ENCODE results near the gene NEURL1.

Gene NEURL1, protein sequence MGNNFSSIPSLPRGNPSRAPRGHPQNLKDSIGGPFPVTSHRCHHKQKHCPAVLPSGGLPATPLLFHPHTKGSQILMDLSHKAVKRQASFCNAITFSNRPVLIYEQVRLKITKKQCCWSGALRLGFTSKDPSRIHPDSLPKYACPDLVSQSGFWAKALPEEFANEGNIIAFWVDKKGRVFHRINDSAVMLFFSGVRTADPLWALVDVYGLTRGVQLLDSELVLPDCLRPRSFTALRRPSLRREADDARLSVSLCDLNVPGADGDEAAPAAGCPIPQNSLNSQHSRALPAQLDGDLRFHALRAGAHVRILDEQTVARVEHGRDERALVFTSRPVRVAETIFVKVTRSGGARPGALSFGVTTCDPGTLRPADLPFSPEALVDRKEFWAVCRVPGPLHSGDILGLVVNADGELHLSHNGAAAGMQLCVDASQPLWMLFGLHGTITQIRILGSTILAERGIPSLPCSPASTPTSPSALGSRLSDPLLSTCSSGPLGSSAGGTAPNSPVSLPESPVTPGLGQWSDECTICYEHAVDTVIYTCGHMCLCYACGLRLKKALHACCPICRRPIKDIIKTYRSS

GRCh38 chr10:103493362-103493915 is at the start of gene NEURL1:
NEURL1 (plus strand) TSS chr10:103493705; CDS start chr10:103494388, 683 bp downstream.
- peak; percentile 63 for DNase-seq

GRCh38 chr10:103444478-103444877 is 49.0 kb upstream of the NEURL1 start:
- DNase-seq, result no peak

DNA sequence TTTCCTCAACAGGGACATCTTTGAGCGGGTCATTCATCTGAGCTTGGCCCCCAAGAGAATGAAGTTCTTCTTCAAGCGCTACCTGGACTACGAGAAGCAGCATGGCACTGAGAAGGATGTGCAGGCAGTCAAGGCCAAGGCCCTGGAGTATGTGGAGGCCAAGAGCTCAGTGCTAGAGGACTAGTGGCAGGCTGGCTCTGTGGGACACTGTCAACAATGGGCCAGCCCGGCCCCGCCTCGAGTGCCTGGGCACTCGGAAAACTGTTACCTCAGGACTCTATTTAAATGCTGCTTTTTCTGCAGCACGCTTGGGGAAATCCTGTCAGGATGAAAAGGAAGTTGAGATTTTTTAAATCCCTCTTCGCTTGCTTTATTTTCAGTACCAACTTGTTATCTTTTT is 48.1 kb upstream of the NEURL1 start:
- DNase-seq, result no peak

DNA sequence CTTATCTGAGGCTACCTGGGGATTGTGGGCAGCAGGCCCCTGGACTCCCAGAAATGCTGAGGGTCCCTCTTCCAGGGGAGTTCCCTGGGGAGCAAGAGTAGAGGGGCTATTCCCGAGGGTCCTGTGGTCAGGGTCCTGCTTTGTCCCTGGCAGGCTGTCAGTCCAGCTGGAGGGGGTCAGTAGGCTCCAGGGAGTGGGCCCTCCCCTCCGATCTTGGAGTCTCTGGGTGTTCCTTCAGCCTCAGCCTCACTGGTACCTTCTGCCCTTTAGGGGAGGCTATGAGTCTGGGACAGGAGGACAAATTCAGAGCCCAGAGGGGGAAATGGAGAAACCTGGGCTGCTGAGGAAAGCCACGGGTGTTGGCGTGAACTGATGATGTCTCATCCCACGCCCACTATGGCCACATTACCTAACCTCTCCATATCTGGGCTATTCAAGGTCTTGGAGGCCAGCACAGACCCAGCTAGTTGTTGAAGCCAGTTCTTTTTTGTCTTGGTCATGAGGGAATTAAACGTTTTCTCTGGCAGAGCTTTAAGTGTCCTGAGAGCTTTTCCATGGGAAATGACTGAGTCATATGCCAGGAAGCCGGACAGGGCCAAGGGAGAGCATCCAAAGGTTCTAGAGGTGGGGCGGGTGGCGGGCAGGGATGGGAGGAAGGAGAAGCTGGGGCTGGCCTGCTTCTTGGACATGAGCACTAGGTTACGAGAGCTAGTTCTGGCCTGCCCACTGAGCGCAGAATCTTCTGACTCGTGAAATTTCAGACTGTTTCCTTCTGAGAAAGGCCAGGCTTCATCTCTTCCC is 47.5 kb upstream of the NEURL1 start:
- DNase-seq, result no peak

DNA sequence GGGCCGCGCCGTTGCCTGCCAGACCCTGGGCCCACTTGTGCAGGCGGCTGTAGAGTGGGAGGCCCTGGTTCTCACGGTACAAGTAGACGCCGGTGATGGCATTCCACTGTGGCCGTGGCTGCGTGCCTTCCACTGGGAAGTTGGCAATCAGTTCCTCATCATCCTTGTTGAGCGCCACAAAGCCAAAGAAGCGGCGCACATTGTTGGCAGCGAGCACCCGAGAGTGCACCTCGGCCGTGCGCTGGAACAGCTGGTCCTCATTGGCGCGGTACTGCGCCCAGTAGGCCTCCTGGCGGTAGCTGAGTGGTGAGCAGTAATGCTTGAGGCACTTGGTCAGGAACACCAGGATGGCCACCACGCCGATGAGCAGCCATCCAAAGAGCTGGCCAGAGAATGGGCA is 46.3 kb upstream of the NEURL1 start:
- no peak for DNase-seq

- no peak for DNase-seq
These were observed 44.8 kb upstream of the NEURL1 start for GRCh38 chr10:103448746-103449145.

DNA sequence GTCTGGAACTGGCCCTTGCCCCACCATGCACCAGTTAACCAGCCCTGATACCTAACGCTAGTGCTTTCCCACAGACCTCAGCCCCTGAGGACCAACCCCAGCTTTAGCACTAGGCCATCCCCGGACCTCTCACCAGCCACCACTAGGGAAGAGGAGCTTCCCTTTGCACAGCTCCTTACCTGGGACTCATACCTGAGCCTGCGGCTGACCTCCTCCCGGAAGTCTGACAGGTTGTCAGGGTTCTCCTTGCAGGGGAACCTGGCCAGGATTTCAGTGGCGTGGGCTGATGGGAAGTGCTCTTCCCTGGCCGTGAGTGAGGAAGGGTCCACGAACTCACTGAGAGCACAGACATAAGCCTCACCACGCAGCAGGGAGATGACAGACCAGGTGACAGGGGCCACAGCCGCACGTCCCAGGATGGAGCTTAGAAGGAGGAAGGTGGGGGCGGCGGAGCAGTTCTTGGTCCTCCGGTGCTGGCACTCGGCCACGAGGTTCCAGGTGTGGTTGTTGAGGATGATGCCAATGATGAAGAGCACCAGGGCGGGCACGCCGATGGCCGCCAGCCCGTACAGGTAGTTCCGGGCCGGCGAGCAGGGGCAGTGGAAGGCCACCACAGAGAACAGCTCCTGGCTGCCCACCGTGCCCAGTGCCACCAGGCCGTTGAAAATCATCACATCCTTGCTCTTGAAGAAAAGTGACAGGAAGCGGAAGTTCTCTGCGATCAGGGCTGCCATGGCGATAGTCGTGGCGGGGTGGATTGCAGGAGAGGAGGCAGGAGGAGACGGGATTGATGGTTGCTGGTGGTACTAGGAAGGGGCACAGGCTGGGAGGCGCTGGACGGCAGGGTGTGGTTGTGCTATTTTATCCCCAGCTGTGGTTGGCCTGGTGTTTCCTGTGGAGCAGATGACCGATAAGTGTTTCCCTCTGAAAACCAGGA is 44.0 kb upstream of the NEURL1 start:
- DNase-seq, result no peak

DNA sequence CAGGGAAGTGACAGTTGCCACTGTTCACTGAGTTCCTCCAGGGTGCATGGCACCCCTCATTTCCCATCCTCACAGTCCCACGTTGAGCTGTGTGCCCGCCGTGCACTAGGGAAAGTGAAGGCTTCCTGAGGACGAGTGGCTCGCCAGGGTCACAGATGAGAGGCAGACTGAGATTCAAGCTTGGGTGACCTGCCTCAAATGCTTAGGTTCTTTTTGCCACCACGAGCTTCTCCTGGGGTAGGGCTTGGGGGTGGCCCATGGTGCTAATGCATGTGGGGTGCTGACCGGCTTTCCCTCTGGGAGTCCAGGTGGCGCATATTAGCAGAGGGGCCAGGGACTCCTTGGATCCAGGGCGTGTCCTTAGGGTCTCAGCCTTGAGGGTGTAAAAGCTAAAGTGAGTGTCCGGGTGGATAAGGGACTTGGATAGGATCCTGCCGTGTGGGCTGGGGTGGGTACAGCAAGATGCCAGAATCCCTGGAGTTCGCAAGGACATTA is 43.3 kb upstream of the NEURL1 start:
- DNase-seq, result no peak

DNA sequence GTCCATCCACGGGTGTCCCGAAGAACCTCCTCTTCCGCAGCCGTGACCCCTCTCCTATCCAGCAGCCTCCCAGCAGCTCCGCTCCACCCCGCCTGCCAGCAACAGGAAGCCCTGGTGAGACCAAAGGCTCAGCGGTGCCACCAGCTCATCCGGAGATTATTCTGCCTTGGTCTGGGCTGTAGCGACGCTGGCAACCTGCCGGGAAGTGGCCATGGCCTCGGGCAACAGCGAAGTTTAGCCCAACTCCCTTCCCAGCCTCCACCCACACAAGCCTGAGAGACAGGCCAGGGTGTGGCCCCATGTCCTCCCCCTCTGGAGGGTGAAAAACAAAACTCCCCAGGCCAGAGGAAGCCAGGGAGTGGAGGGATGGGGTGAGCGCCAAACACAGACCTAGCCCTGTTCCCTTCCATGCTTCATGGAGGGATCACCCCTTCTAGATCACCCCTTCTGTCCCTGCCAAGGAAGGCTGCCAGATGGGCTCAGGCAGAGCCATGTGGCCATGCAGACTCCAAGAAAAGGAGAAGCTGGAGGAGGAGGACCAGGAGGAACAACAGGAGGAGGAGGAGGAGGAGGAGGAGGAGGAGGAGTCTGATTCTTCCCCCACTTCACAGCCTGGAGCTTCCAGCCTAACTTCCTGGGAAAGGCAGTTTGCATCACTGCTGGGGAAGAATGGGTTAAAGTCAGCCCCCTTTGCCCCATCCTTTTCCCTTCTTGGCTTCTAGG is 42.3 kb upstream of the NEURL1 start:
- DNase-seq, result peak; percentile 76

DNA sequence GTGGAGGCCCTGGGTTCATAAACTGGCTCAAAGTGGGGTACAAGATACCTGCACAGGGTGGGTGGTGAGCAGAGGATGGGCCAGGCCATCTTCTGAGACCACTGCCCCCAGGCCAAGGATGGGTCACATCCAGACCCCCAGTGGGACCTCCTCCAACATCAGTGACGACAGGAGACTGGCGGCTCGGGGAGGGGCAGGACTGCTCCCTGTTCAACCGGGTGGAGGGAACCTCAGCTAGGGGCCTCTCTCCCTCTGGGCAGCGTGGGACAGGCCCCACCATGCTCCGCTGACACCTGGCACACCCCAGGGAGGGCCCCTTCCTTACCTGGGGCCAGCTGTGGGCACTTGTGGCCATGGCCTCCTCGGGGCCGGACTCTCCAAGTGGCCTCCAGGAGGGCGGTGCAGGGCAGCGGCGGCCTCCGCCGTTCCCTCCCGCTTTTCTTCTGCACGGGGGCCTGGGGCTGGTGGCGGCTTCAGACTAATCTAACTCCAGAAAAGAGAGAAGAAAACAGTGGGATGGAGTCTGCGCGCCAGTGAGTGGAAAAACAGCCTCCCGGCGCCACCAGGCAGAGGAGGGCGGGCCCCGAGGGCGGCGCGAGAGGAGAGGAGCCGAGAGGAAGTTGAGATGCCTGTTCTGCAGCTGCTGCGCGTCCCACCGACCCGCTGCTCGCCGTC is 41.5 kb upstream of the NEURL1 start, which contains the start of gene CALHM2:
Gene CALHM2, minus strand, starts transcription at position 540 of the 675 bp plus-strand sequence. CDS start 2,429 bp downstream, outside the sequence.
- peak; percentile 83 for DNase-seq

- no peak for DNase-seq
These were observed 40.8 kb upstream of the NEURL1 start for GRCh38 chr10:103452506-103453230.

GRCh38 chr10:103454026-103454425 is 39.5 kb upstream of the NEURL1 start:
- DNase-seq, result no peak

DNA sequence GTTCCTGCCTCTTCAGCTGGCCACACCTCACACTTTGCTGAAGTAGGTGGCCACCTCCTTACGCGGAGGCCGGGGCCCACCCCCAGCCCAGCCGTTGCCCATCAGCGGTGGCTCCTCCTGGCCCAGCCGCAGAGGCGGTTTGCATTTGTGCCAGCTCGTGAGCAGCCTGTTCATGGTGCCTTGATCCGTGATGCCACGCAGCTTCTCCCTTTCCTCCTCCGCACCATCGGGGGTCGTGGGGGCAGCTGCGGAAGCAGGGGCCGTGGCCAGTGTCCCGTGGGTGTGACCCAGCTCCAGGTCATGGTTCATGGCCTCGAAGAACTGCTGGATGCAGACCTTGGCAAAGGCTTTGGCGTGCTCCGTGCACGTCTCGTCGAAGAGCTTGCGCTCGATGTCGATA is 38.3 kb upstream of the NEURL1 start:
- no peak for DNase-seq

DNA sequence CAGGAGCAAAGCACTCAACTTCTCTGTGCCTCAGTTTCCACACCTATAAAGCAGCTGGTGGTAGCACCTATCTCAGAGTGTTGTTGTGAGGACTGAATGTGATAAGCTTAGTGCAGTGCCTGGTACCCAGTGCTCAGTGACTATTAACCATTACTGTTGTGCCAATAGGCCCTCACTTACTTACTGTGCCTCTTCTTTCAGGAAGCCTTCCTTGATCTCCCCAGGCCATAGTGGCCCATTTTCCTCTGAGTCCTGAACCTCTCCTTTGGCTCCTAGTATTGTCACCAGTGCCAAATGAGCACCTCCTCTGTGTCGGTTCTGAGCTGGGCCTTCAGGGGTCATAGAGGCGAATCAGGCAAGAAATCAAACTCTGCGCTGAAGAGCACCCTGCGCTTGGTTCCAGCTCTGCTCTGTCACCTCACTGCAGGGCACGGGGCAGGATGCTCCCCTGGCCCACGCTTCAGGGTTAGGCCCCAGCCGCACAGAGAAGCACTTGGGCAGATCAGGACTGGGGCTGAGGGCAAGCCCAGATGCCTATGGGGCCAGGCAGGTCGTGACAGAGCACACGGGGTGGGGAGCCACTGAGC is 37.3 kb upstream of the NEURL1 start:
- no peak for DNase-seq

DNA sequence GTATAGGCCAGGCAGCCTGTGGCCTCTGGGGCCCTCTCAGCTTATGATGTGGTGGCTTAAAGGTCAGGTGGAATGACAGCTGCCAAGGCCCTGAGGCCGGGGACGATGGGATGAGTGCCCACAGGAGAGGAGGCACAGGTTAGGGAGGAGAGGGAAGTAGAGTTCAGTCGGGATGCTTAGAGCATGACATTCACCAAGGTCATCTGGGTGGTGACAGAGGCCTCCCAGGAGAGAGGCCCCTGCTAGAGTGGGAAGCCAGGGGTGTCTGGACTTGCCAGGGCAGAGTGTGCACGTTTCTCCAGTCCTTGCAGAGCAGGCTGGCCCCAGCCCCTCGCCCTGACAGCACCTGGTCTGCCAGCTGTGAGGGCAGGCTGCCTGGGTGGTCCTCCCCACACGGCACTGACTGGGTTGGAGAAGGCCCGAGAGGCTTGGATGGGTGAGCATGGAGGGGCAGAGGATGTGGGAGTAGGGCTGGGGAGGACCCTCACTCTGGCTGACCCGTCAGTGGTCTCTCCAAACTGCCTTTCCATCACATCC is 36.3 kb upstream of the NEURL1 start:
- DNase-seq, result no peak

GRCh38 chr10:103457896-103458583 is 35.5 kb upstream of the NEURL1 start:
- DNase-seq, result no peak

GRCh38 chr10:103458720-103459119 is 34.8 kb upstream of the NEURL1 start, which contains the start of gene CALHM1:
CALHM1 (minus strand) TSS chr10:103458900; CDS start chr10:103458751, 149 bp downstream.
- DNase-seq, result no peak

GRCh38 chr10:103459615-103460014 is 33.9 kb upstream of the NEURL1 start:
- DNase-seq, result no peak
